ENCODE results near the gene ECSIT.

The ECSIT gene

DNA sequence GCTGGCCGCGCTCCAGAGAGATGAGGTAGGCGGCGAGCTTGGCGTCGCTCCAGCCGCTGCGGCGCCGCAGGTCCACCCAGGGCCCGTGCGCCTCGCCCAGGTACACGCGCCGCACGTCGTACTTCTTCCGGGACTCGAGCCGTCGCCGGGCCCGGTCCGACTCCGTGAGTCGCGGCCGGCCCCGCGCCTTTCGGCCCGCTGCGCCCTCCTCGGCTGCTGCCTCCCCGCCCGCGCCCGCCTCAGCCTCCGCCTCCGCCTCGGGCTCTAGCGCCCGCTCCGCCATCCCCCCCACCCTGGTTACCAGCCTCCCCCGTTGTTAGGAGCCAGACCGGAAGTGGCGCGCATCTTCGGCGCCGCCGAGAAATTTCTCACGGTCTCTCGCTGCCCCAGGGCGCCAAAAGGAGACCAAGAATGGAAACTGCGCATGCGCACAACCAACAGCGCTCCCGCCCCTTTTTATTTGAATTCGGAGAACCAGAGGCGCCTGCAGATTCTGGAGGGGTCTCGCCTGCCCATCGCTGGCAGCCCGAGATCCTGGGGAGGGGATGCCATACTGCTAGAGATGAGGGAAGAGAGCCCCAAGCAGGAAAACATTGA, 23.3 kb downstream of the ECSIT start, which contains the start of gene ZNF653:
Gene ZNF653, minus strand, starts transcription at position 336 of the 597 bp plus-strand sequence. Its CDS starts 53 bp downstream, at position 283.
- in situ Hi-C loops (cut with MboI; ENCODE audit: low sequenced_read_pairs), result no loop called here

DNA sequence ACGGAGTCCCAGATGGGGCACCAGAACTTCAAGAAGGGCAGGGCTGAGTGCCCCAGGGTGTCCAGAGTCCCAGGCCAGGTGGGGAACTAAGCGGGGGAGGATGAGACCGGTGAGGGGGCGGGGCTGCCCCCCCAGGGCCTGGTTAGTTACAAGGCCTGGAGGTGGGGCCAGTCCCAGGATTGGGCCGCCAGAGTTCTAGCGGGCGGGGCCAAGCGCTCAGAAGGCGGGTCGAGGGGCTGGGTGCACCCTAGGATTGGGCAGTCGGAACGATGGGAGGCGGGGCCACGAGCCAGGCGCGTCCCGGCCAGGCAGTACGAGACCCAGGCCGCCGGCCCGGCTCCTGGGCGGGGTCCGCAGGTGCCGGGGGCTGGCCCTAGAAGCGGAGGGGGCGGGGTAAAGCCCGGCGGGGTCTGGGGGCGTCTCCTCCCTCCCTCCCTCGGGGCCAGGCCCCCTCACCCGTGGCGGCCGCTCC, 23.9 kb downstream of the ECSIT start:
- in situ Hi-C loops (cut with MboI; ENCODE audit: low sequenced_read_pairs), result no loop called here

DNA sequence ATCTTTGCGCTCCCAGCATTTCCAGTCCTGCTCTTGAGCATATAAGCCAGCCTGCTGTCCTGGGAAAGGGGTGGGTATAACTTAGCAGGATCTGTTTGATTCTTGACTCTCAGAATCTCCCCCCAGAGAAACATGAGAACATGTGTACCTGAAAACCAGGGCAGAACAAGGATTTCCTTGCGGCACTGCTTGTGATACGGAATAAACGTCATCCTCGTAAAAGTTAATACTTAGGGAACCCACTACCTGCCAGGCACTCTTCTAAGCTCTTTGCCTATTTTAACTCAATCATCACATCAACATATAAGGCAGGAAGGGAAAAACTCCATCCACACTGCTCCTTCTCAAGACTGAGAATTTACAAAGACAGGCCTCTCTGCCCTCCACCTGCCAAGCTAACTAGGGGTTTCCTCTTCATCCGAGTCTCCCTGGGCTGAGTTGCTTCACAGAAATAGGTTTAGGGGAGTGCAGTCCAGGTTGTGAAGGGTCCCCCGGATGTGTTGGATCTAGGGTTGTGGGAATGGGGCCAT, 24.4 kb downstream of the ECSIT start:
- in situ Hi-C loops (cut with MboI; ENCODE audit: low sequenced_read_pairs), result no loop called here

GRCh38 chr19:11499890-11500420, 29.0 kb downstream of the ECSIT start:
- in situ Hi-C loops (cut with MboI; ENCODE audit: low sequenced_read_pairs), result no loop called here

DNA sequence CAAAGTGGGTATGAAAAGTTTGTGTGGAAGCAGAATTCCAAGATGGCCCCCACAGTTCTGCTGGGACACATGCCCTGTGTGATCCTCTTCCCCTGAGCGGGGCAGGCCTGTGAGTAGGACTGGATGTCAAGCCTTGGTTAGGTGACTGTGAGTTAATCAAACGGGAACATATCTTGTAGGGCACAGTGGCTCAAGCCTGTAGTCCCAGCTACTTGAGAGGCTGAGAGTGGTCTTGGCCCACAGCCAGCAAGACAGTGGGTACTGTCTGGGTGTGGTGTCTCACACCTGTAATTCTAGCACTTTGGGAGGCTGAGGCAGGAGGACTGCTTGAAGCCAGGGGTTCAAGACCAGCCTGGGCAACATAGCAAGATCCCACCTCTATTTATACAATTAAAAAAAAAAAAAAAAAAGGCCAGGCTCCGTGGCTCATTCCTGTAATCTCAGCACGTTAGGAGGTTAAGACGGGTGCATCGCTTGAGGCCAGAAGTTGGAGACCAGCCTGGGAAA, 29.7 kb downstream of the ECSIT start:
- in situ Hi-C loops (cut with MboI; ENCODE audit: low sequenced_read_pairs), result no loop called here

DNA sequence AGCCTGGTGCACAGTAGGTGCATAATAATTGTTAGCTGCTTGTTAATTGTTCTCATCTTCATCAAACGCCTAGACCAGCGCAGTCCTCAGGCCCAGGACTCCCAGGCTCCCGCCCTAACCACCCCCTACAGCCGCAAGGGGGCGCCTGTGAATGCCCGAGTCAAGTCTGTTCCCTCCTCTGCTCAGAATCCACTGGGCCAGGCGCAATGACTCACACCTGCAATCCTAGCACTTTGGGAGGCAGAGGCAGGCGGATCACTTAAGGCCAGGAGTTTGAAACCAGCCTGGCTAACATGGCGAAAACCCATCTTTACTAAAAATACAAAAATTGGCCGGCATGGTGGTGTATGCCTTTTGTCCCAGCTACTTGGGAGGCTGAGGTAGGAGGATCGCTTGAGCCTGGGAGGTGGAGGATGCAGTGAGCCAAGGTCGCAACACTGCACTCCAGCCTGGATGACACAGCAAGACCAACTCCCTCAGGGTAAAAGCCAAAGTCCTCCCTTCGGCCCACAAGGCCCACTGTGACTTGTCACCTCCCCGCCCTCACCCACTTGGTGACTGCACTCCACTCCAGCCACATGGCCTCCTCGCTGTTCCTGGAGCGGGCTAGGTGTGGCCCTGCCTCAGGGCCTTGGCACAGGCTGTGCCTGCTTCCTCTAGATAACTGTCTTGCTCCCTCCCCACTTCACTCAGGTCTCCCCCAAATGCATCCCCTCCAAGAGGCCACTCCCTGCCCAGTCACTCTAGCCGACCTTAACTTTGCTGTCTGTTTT, 32.4 kb downstream of the ECSIT start:
- in situ Hi-C loops (cut with MboI; ENCODE audit: low sequenced_read_pairs), result no loop called here

DNA sequence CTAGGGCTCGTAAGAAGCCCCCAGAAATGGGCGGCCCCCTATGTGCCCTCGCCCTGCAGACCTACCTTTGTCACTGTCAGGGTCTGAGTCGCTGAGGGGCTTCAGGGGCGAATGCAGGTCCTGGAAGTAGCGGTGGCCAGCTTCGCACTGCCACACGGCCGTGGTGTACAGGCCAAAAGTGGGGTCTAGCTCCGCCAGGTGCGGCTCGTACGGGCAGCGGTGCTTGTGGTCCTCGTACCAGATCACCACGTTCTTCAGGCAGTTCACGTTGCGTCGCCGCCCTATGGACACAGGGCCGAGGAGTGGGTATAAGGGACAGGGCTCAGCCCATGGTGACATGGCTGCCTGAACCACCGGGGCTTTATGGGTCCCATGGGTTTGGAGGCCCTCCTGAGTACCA, 33.0 kb downstream of the ECSIT start:
- in situ Hi-C loops (cut with MboI; ENCODE audit: low sequenced_read_pairs), result no loop called here

GRCh38 chr19:11495481-11495880, 33.5 kb downstream of the ECSIT start:
- in situ Hi-C loops (cut with MboI; ENCODE audit: low sequenced_read_pairs), result no loop called here

DNA sequence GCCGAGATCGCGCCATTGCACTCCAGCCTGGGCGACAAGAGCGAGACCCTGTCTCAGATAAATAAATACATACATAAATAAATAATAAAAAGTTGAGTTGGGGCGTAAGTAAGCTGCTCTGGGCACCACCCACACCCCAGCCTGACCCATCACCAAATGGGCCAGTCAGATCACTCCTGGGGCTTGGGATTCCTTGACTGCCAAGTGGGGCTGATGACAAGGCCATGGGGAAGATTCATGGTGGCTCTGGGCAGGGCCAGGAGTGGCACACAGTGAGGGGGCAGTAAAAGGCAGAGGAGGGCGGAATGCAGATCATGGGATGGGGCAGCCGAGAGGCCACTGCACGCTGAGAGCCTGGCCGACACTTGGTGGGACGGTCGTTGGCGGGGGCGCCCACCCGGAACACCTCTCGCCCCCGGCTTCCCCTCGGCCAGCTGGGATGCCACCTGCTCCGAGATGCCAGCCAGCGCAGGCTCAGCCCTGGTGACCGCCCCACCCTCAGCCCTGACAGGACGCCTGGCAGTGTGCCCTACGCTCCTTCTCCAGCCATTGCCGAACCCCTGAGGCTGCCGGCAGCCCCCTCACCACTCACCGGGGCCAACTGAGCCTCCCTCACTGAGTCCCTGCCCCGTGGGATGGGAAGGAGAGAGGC, 34.2 kb downstream of the ECSIT start:
- in situ Hi-C loops (cut with MboI; ENCODE audit: low sequenced_read_pairs), result no loop called here

DNA sequence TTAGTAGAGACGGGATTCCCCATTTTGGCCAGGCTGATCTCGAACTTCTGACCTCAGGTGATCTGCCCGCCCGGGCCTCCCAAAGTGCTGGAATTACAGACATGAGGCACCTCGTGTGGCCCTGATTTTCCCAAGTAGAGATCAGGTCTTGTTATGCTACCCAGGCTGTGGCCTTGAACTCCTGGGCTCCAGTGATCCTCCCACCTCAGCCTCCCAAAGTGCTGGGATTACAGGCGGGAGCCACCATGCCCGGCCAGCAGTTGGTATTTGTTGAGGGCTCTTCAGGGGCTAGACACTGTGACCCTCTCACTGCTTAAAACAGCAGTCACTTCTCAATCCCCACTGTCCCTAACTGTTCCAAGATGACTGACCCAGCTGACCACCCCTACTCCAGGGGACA, 39.6 kb downstream of the ECSIT start:
- in situ Hi-C loops (cut with MboI; ENCODE audit: low sequenced_read_pairs), result no loop called here

DNA sequence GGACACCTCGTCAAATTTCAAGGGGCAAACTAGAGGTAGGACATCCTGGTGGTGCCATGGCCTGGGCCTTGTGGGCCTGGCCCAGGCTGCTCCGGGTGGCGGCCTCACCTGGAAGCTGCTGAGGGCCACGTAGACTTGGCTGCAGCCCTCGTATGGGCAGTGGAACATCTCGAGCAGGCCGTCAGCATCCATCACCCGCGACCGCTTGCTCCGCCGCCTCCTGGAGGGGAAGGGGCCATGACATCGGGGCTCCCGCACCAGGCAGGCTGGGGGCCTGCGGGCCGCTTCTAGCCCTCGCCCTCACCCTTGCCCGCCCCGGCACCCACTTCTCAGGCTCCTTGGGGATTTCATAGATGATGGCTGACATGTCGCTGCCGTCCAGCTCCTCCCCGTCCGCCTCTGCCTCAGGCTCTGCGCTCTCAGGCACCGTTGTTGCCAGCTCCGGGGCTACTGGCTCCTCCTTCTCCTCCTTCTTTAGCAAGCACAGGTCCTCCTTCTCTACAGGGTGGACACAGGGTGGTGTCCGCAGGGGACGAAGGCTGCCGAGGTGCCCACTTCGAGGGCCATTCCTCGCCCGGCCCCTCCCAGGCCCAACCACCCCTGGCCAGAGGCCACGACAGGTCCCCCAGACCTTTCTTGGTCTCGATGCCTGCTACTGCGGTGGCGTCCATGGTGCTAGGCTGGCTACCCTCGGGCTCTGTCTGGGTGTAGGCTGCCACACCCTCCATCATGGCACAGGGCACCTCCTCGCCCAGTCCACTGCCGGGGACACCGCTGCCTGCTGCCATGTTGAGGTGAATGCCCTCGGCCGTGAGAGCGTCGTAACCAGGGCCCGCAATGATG, 42.1 kb downstream of the ECSIT start:
- in situ Hi-C loops (cut with MboI; ENCODE audit: low sequenced_read_pairs), result no loop called here

DNA sequence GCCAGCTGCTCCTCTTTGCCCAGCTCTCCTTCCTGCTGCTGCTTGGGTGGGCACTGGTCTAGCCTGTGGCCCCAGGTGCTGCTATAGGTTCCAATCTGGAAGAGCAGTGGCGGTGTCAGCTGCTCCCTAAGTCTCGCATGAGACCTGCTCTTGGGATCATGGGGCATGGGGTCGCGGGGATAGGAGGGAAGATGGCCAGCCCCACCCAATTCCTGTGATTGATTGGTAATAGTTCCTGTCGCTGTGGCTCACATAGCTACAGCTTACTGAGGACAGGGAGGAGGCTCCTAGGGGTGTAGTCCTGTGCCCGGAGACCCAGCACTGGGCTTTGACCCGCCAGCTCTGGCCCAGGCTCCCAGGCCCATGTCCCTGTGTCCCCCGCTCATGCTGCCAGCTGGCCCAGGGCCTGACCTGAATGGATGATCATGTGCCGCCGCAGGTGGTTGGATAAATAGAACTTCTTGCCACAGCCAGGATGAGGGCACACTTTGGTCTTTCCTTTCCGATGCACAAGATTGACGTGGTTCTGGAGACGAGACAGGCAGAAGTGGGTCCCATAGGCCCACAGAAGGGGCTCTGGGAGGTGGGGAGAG, 43.6 kb downstream of the ECSIT start:
- in situ Hi-C loops (cut with MboI; ENCODE audit: low sequenced_read_pairs), result no loop called here

DNA sequence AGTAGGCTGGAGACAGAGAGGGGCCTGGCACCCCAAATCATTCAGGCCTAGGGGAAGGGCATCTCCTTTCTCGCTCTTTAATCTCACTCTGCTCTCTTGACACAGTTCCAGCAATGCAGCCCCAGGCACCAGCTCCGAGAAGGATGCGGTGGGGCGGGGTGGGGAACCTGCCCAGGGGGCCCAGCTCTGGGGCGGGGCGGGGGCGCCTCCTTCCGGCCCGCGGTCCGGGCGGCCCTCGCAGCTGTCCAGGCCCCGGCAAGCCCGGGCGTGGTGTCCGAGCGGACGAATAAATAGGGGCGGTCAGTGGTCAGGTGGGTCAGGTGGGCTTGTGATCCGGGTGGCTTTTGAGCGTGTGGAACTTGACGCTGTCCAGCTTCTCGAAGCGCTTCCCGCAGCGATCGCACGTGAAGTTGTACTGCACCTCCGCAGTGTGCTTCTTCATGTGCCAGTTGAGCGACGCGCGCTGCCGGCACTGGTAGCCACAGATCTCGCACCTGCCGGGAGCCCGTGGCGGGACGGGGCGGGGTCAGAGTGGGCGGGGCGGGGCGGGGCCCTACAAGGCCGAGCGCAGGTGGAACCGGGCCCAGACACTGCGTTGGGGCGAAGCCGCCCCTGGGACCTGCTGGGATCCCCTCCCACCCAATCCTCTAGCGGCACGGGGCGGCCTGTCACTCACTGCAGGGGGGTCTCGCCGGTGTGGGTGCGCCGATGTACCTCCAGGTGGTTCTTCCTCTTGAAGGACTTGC, 45.4 kb downstream of the ECSIT start:
- in situ Hi-C loops (cut with MboI; ENCODE audit: low sequenced_read_pairs), result no loop called here

DNA sequence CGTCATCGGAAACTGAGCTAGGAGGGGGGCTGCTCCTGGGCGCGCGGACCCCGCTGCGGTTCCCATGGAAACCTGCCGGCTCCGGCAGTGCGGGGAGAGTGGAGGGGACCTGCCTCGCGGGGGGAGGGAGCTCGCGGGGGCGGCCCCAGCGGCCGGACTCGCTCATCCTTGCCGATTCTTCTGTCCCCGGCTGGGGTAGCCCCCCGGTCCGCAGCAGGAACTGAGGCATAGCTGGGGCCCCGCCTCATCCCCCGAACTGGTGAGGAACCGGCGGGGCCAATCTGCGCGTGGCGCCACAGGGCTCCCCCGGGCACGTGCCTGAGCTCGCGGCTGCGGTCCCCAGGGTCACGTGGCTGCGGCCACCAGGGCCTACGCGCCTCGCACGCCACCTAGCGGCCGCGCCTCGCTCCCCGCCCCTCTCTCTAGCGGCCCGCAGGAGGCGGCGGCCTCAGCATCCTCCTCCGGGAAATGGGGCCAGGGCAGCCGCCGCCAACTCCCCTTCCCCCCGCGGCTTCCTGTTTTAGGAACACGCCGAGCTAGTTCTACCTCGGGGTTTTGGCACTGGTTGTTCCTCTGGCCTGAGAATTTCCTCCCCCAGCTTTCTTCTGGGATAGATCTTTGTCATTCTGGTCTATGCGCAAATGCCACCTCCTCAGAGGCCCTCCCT, 46.4 kb downstream of the ECSIT start:
- in situ Hi-C loops (cut with MboI; ENCODE audit: low sequenced_read_pairs), result no loop called here

DNA sequence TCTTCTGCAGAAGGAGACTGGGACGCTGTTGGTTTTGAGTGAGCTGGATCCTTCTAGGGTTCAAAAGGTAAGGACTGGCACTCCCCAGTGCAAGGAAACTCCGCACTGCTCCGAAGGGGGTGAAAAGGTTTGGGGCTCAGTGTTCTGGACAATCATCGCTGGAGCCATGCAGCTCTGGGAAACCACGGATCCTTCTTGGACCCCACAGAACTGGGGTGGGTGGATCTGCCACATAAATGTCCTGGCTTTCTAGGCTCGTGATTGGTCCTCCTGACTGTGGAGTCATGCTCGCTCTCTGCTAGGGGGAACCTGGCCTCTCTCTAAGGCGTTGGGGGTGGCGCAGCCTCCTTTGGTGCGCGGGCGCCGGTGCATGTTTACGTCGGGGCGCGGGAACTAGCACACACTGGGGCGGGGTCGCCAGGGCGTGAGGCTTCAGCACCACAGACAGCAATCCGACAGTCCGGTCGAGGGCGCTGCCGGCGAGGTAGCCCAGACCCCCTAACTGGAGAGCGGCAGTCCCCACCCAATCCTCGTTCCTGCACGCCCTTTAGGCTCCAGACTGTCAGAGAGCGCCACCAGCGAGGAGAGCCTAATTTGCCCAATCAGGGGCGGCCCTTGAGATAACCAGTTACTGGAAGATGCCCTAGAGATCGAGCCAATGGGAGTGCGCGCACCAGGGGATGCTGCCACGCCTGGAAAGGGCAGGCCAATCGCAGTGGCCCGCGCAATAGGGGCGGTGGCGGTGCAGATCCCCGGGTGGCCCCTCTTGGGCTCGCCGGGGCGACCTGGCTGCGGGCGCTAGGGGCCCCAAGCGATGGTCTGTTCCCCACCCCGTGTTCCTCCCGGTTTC, 47.2 kb downstream of the ECSIT start:
- in situ Hi-C loops (cut with MboI; ENCODE audit: low sequenced_read_pairs), result no loop called here

GRCh38 chr19:11480715-11481533, 48.0 kb downstream of the ECSIT start, which contains the start of gene ELAVL3:
ELAVL3 (minus strand) TSS chr19:11481046; CDS start chr19:11480608, 438 bp downstream.
- in situ Hi-C loops (cut with MboI; ENCODE audit: low sequenced_read_pairs), result no loop called here
